Measurements from ENCODE around the gene SLC7A5.
"Not testable (repeated sequence)": the region's sequence is repeated elsewhere in the genome, so short reads cannot be mapped to it uniquely, and the experiment has no call there.

SLC7A5 gene

GRCh38 chr16:87818533-87819161, 50.7 kb downstream of the SLC7A5 start:
- Histone ChIP-seq H3K4me3 (ENCODE audit: low read depth in 1 of 2, low read length in 2 of 2) (no peak overlapping the region), H3K27me3 (ENCODE audit: insufficient read depth, low read length, poor library complexity) (no peaks in the 10 kb centered on the region), H3K4me1 (ENCODE audit: insufficient read depth, low read length) (peaks cover 12% of the 10 kb centered on the region), H3K9ac (ENCODE audit: low read depth, low read length) (no peak overlapping the region), H2AFZ (ENCODE audit: low read depth, low read length) (no peak overlapping the region), H3K36me3 (ENCODE audit: insufficient read depth, low read length) (no peaks in the 10 kb centered on the region), H3K27ac (ENCODE audit: low read length) (no peak overlapping the region), H3K4me2 (ENCODE audit: insufficient read depth, low read length) (no peak overlapping the region), H3K79me2 (ENCODE audit: insufficient read depth, low read length) (no peaks in the 10 kb centered on the region), H3K9me3 (ENCODE audit: insufficient read depth, low read length, severe bottlenecking) (peaks cover 21% of the 10 kb centered on the region), H4K20me1 (ENCODE audit: insufficient read depth, low read length) (no peaks in the 10 kb centered on the region)
- TF ChIP-seq EZH2 (IDR thresholded peaks at IDR 0.05; ENCODE audit: borderline replicate concordance, low read depth, low read length, severe bottlenecking) (no peak), CTCF (IDR thresholded peaks at IDR 0.05; ENCODE audit: borderline replicate concordance, extremely low read depth, low read length, poor library complexity, severe bottlenecking) (no peak)
- ATAC-seq (ENCODE audit: insufficient read depth, low read depth) (no peak), DNase-seq (no peak)

- Histone ChIP-seq H3K4me3 (ENCODE audit: low read depth in 1 of 2, low read length in 2 of 2) (no peak overlapping the region), H3K4me1 (ENCODE audit: insufficient read depth, low read length) (peaks cover 12% of the 10 kb centered on the region), H3K36me3 (ENCODE audit: insufficient read depth, low read length) (no peaks in the 10 kb centered on the region), H3K9ac (ENCODE audit: low read depth, low read length) (no peak overlapping the region), H3K27ac (ENCODE audit: low read length) (no peak overlapping the region), H4K20me1 (ENCODE audit: insufficient read depth, low read length) (no peaks in the 10 kb centered on the region), H3K79me2 (ENCODE audit: insufficient read depth, low read length) (no peaks in the 10 kb centered on the region), H3K4me2 (ENCODE audit: insufficient read depth, low read length) (no peak overlapping the region), H3K27me3 (ENCODE audit: insufficient read depth, low read length, poor library complexity) (no peaks in the 10 kb centered on the region), H2AFZ (ENCODE audit: low read depth, low read length) (no peak overlapping the region), H3K9me3 (ENCODE audit: insufficient read depth, low read length, severe bottlenecking) (peaks cover 21% of the 10 kb centered on the region)
- no peak for ATAC-seq (ENCODE audit: insufficient read depth, low read depth)
- TF ChIP-seq CTCF (IDR thresholded peaks at IDR 0.05; ENCODE audit: borderline replicate concordance, extremely low read depth, low read length, poor library complexity, severe bottlenecking) (no peak), EZH2 (IDR thresholded peaks at IDR 0.05; ENCODE audit: borderline replicate concordance, low read depth, low read length, severe bottlenecking) (no peak)
- no peak for DNase-seq
Measured at GRCh38 chr16:87817910-87818309, 51.4 kb downstream of the SLC7A5 start.

GRCh38 chr16:87817370-87817769, 51.9 kb downstream of the SLC7A5 start:
- not testable (repeated sequence) for ATAC-seq (ENCODE audit: insufficient read depth, low read depth); DNase-seq; H4K20me1 ChIP-seq (ENCODE audit: insufficient read depth, low read length); H2AFZ ChIP-seq (ENCODE audit: low read depth, low read length); H3K79me2 ChIP-seq (ENCODE audit: insufficient read depth, low read length); H3K9ac ChIP-seq (ENCODE audit: low read depth, low read length); H3K27me3 ChIP-seq (ENCODE audit: insufficient read depth, low read length, poor library complexity); H3K4me2 ChIP-seq (ENCODE audit: insufficient read depth, low read length); H3K27ac ChIP-seq (ENCODE audit: low read length); H3K36me3 ChIP-seq (ENCODE audit: insufficient read depth, low read length); H3K4me3 ChIP-seq (ENCODE audit: low read depth in 1 of 2, low read length in 2 of 2)
- peaks cover 21% of the 10 kb centered on the region for H3K9me3 ChIP-seq (ENCODE audit: insufficient read depth, low read length, severe bottlenecking)
- H3K4me1 ChIP-seq (ENCODE audit: insufficient read depth, low read length) = peaks cover 12% of the 10 kb centered on the region

GRCh38 chr16:87816507-87817100, 52.7 kb downstream of the SLC7A5 start:
- peaks cover 10% of the 10 kb centered on the region for H3K4me1 ChIP-seq (ENCODE audit: insufficient read depth, low read length)
- TF ChIP-seq EZH2 (IDR thresholded peaks at IDR 0.05; ENCODE audit: borderline replicate concordance, low read depth, low read length, severe bottlenecking) = no peak
- TF ChIP-seq CTCF (IDR thresholded peaks at IDR 0.05; ENCODE audit: borderline replicate concordance, extremely low read depth, low read length, poor library complexity, severe bottlenecking) = no peak

More at GRCh38 chr16:87816507-87817100, 52.7 kb downstream of the SLC7A5 start:
- Histone ChIP-seq H4K20me1 (ENCODE audit: insufficient read depth, low read length) (no peaks in the 10 kb centered on the region), H3K4me2 (ENCODE audit: insufficient read depth, low read length) (no peak overlapping the region), H2AFZ (ENCODE audit: low read depth, low read length) (no peak overlapping the region), H3K27me3 (ENCODE audit: insufficient read depth, low read length, poor library complexity) (no peaks in the 10 kb centered on the region), H3K27ac (ENCODE audit: low read length) (no peak overlapping the region), H3K79me2 (ENCODE audit: insufficient read depth, low read length) (no peaks in the 10 kb centered on the region), H3K9me3 (ENCODE audit: insufficient read depth, low read length, severe bottlenecking) (peaks cover 21% of the 10 kb centered on the region), H3K36me3 (ENCODE audit: insufficient read depth, low read length) (no peaks in the 10 kb centered on the region), H3K4me3 (ENCODE audit: low read depth in 1 of 2, low read length in 2 of 2) (no peak overlapping the region), H3K9ac (ENCODE audit: low read depth, low read length) (no peak overlapping the region)
- no peak for DNase-seq
- ATAC-seq (ENCODE audit: insufficient read depth, low read depth) = no peak
